T47D (cell line): Measurements from ENCODE around the gene BPIFB4.
"Not testable (repeated sequence)": the region's sequence is repeated elsewhere in the genome, so short reads cannot be mapped to it uniquely, and the experiment has no call there.

Experiments used
- DNase-seq, 2 experiments: peaks; one replicate each; pipeline versions ENCODE4 v3.0.0 to v3.0.0-alpha.2; 2011 to 2012; ENCODE audit warnings: low read depth in 1 of 2, low spot score in 1 of 2
- JUND ChIP-seq: IDR thresholded peaks from 2 replicates; pipeline ENCODE4 v1.6.1; 2012; ENCODE audit warnings: low read depth
- in situ Hi-C: cut with HindIII; loops from 2 replicates; pipeline ENCODE4 v1.10.0; 2016; ENCODE audit warnings: low sequenced_read_pairs, low pct_unique_long_range_greater_than_20kb

BPIFB4 gene

GRCh38 chr20:33079259-33079658, at the start of gene BPIFB4:
TSS of gene BPIFB4 (plus strand) at chr20:33079643. CDS start at chr20:33081527, 1,884 bp downstream.
- no peak for DNase-seq
- in situ Hi-C loops = no loop called here
- TF ChIP-seq JUND = no peak

GRCh38 chr20:33030076-33030475, 49.4 kb upstream of the BPIFB4 start:
- TF ChIP-seq JUND = no peak
- no peak for DNase-seq
- in situ Hi-C loops = no loop called here

- in situ Hi-C loops = no loop called here
- DNase-seq = no peak
- TF ChIP-seq JUND = no peak
Observed at GRCh38 chr20:33030569-33030968, 48.9 kb upstream of the BPIFB4 start.

GRCh38 chr20:33031531-33031930, 47.9 kb upstream of the BPIFB4 start, which contains the start of gene BPIFB6:
TSS of gene BPIFB6 (plus strand) at chr20:33031648. CDS start at chr20:33031648, 0 bp downstream.
- in situ Hi-C loops = no loop called here
- TF ChIP-seq JUND = no peak
- no peak for DNase-seq

- in situ Hi-C loops = no loop called here
- no peak for TF ChIP-seq JUND
- no peak for DNase-seq
Observed at GRCh38 chr20:33032555-33032954, 46.9 kb upstream of the BPIFB4 start.

- DNase-seq = no peak
- TF ChIP-seq JUND = no peak
- in situ Hi-C loops = no loop called here
Observed at GRCh38 chr20:33033381-33033780, 46.1 kb upstream of the BPIFB4 start.

- in situ Hi-C loops = no loop called here
- no peak for TF ChIP-seq JUND
- no peak for DNase-seq
Observed at GRCh38 chr20:33034115-33034514, 45.3 kb upstream of the BPIFB4 start.

- in situ Hi-C loops = no loop called here
- no peak for DNase-seq
- TF ChIP-seq JUND = no peak
Observed at GRCh38 chr20:33034901-33035492, 44.4 kb upstream of the BPIFB4 start.

- no peak for TF ChIP-seq JUND
- DNase-seq = no peak
- in situ Hi-C loops = no loop called here
Observed at GRCh38 chr20:33037456-33037855, 42.0 kb upstream of the BPIFB4 start.

GRCh38 chr20:33038243-33038642, 41.2 kb upstream of the BPIFB4 start:
- DNase-seq = no peak
- no peak for TF ChIP-seq JUND
- in situ Hi-C loops = no loop called here

- TF ChIP-seq JUND = no peak
- in situ Hi-C loops = no loop called here
- DNase-seq = no peak
Observed at GRCh38 chr20:33042430-33042829, 37.0 kb upstream of the BPIFB4 start.

- no peak for TF ChIP-seq JUND
- in situ Hi-C loops = no loop called here
- no peak for DNase-seq
Observed at GRCh38 chr20:33042983-33043730, 36.3 kb upstream of the BPIFB4 start.

- no peak for DNase-seq
- in situ Hi-C loops = no loop called here
Observed at GRCh38 chr20:33043731-33044181, 35.7 kb upstream of the BPIFB4 start.

GRCh38 chr20:33045129-33045721, 34.2 kb upstream of the BPIFB4 start:
- DNase-seq, in situ Hi-C loops: not testable (repeated sequence)

More at GRCh38 chr20:33043731-33044181, 35.7 kb upstream of the BPIFB4 start:
- TF ChIP-seq JUND = no peak
